GM23338 (cell line): ENCODE measurements around the gene ARRDC5. TPM values are rescaled to one million over a fixed set of nuclear protein-coding genes. Genes with fewer than 3 reads are reported as not detected.
"Not testable (repeated sequence)": the region's sequence is repeated elsewhere in the genome, so short reads cannot be mapped to it uniquely, and the experiment has no call there.

Experiments used
- ATAC-seq: fragments of 200-7000 bp; cut with Tn5 transposase; 3 replicates; pipeline ENCODE4 v1.9.1; 2020
- DNase-seq: peaks from one replicate; pipeline ENCODE4 v3.0.0-alpha.2; 2015; ENCODE audit warnings: low spot score
- H2AFZ ChIP-seq: fragments of 200-600 bp; sonication (generic); 2 replicates; pipeline ENCODE4 v1.8.0; 2016; ENCODE audit warnings: antibody characterized with exemption, mild to moderate bottlenecking, moderate library complexity
- H3F3A ChIP-seq: fragments of 200-600 bp; sonication (generic); replicated peaks from 2 replicates; pipeline ENCODE4 v1.8.0; 2017; ENCODE audit warnings: antibody characterized with exemption, mixed run types, low read depth
- H3K27ac ChIP-seq: fragments of 200-600 bp; sonication (generic); 2 replicates; pipeline ENCODE4 v1.6.1; 2016; ENCODE audit warnings: low read depth
- H3K27me3 ChIP-seq: fragments of 200-600 bp; sonication (generic); 2 replicates; pipeline ENCODE4 v1.8.0; 2016; ENCODE audit warnings: mild to moderate bottlenecking, mixed run types, moderate library complexity; ENCODE audit not compliant: insufficient read depth
- H3K36me3 ChIP-seq: fragments of 200-600 bp; sonication (generic); 2 replicates; pipeline ENCODE4 v1.8.0; 2016; ENCODE audit warnings: mild to moderate bottlenecking; ENCODE audit not compliant: insufficient read depth
- H3K4me1 ChIP-seq: fragments of 200-600 bp; sonication (generic); 2 replicates; pipeline ENCODE4 v1.8.0; 2016; ENCODE audit warnings: mild to moderate bottlenecking, moderate library complexity; ENCODE audit not compliant: insufficient read depth
- H3K4me2 ChIP-seq: fragments of 200-600 bp; sonication (generic); 2 replicates; pipeline ENCODE4 v1.7.1; 2017; ENCODE audit warnings: mixed run types
- H3K4me3 ChIP-seq: fragments of 200-600 bp; sonication (generic); 2 replicates; pipeline ENCODE4 v1.6.1; 2016; ENCODE audit warnings: mixed run types
- H3K79me2 ChIP-seq: fragments of 200-600 bp; sonication (generic); replicated peaks from 2 replicates; pipeline ENCODE4 v1.8.0; 2017; ENCODE audit warnings: mild to moderate bottlenecking; ENCODE audit not compliant: insufficient read depth
- H3K9me2 ChIP-seq: fragments of 200-600 bp; sonication (generic); 2 replicates; pipeline ENCODE4 v1.8.0; 2017; ENCODE audit not compliant: insufficient read depth
- H4K20me1 ChIP-seq: fragments of 200-600 bp; sonication (generic); replicated peaks from 2 replicates; pipeline ENCODE4 v1.8.0; 2017; ENCODE audit warnings: mild to moderate bottlenecking; ENCODE audit not compliant: insufficient read depth
- H3K27ac Mint-ChIP-seq: 2 replicates; pipeline ENCODE4 v1.8.0; 2020; ENCODE audit warnings: inconsistent platforms, mild to moderate bottlenecking, moderate library complexity, mixed read lengths
- H3K27me3 Mint-ChIP-seq: 3 replicates; pipeline ENCODE4 v1.8.0; 2022; ENCODE audit warnings: low read depth, mild to moderate bottlenecking, moderate library complexity, mixed read lengths, inconsistent platforms; ENCODE audit not compliant: insufficient read depth, poor library complexity
- H3K36me3 Mint-ChIP-seq: 3 replicates; pipeline ENCODE4 v1.8.0; 2021; ENCODE audit warnings: low read depth, mild to moderate bottlenecking, inconsistent platforms, moderate library complexity, mixed read lengths
- H3K4me1 Mint-ChIP-seq: 3 replicates; pipeline ENCODE4 v1.8.0; 2020; ENCODE audit warnings: mild to moderate bottlenecking, inconsistent platforms, mixed read lengths
- H3K4me3 Mint-ChIP-seq: 3 replicates; pipeline ENCODE4 v1.8.0; 2021; ENCODE audit warnings: moderate library complexity, mild to moderate bottlenecking, inconsistent platforms, mixed read lengths
- H3K9me3 Mint-ChIP-seq: 3 replicates; pipeline ENCODE4 v1.8.0; 2020; ENCODE audit warnings: moderate library complexity, mild to moderate bottlenecking, inconsistent platforms, mixed read lengths
- CREB1 ChIP-seq: fragments of 250-450 bp; sonication (Bioruptor Pico); IDR thresholded peaks from 2 replicates; pipeline ENCODE4 v1.5.0; 2020; ENCODE audit warnings: low read depth, mild to moderate bottlenecking, moderate library complexity
- EZH2phosphoT487 ChIP-seq: fragments of 200-600 bp; sonication (generic); IDR thresholded peaks from one replicate; pipeline ENCODE4 v1.8.1; 2018; ENCODE audit warnings: antibody characterized with exemption; ENCODE audit not compliant: unreplicated experiment
- NANOG ChIP-seq: IDR thresholded peaks from 2 replicates; pipeline ENCODE4 v1.6.1; 2016; ENCODE audit warnings: antibody characterized with exemption, borderline replicate concordance
- POLR2AphosphoS5 ChIP-seq: IDR thresholded peaks from 2 replicates; pipeline ENCODE4 v1.6.1; 2016; ENCODE audit warnings: antibody characterized with exemption, low read depth
- STAT1 ChIP-seq: IDR thresholded peaks from one replicate; pipeline ENCODE4 v1.6.1; 2016; ENCODE audit warnings: antibody characterized with exemption; ENCODE audit not compliant: unreplicated experiment
- ZNF331 ChIP-seq: fragments of 250-450 bp; sonication (Bioruptor Pico); IDR thresholded peaks from 2 replicates; pipeline ENCODE4 v1.5.0; 2020; ENCODE audit warnings: low read depth, mild to moderate bottlenecking, moderate library complexity
- polyA plus RNA-seq: library from polyadenylated mRNA; unstranded; fragments of >200 nt; fragmentation: Nextera tagmentation; extraction: Ambion mirVana; gene quantifications from 2 replicates; pipeline ENCODE4 v1.2.1, GENCODE V29; 2016
- total RNA-seq: library from RNA; depleted of rRNA; stranded (reverse); fragments of >200 nt; shearing (Covaris generic); gene quantifications from 2 replicates; pipeline ENCODE4 v1.2.3, GENCODE V29; 2014
- TF ChIP-seq, protein P1 (sequence below): IDR thresholded peaks from one replicate; pipeline ENCODE4 v1.6.1; 2018; ENCODE audit warnings: antibody characterized with exemption; ENCODE audit not compliant: unreplicated experiment
- TF ChIP-seq, protein P2 (sequence below): fragments of 250-450 bp; sonication (Bioruptor Pico); IDR thresholded peaks from 2 replicates; pipeline ENCODE4 v1.5.0; 2020; ENCODE audit warnings: mild to moderate bottlenecking, moderate library complexity
- TF ChIP-seq, protein P3 (sequence below): IDR thresholded peaks from 2 replicates; pipeline ENCODE4 v1.6.1; 2016; ENCODE audit warnings: antibody characterized with exemption

Gene ARRDC5
- total and polyA plus RNA-seq, 2 experiments from 2014 or later = not detected

DNA sequence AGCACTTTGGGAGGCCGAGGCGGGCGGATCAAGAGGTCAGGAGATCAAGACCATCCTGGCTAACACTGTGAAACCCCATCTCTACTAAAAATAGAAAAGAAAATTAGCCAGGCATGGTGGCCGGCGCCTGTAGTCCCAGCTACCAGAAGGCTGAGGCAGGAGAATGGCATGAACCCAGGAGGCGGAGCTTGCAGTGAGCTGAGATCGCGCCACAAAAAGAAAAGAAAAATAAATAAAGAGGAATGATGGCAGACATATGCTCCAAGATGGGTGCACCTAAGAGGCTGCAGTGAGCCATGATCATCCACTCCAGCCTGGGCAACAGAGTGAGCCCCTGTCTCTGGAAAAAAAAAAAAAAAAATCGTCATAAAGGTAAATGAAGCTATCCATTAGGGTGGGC is 56.7 kb downstream of the ARRDC5 start:
- not testable (repeated sequence) for H3K4me1 ChIP-seq, H3F3A ChIP-seq, DNase-seq, H3K9me2 ChIP-seq, H2AFZ ChIP-seq, H3K27me3 Mint-ChIP-seq, H3K36me3 ChIP-seq, H3K27me3 ChIP-seq, H3K79me2 ChIP-seq, H3K27ac Mint-ChIP-seq, H3K9me3 Mint-ChIP-seq, H3K4me3 Mint-ChIP-seq, H3K27ac ChIP-seq, H3K4me3 ChIP-seq, ATAC-seq, H3K4me2 ChIP-seq, H4K20me1 ChIP-seq, H3K4me1 Mint-ChIP-seq
- H3K36me3 Mint-ChIP-seq = peaks cover 49% of the 10 kb centered on the region; the same call in 2 of the 3 replicates

DNA sequence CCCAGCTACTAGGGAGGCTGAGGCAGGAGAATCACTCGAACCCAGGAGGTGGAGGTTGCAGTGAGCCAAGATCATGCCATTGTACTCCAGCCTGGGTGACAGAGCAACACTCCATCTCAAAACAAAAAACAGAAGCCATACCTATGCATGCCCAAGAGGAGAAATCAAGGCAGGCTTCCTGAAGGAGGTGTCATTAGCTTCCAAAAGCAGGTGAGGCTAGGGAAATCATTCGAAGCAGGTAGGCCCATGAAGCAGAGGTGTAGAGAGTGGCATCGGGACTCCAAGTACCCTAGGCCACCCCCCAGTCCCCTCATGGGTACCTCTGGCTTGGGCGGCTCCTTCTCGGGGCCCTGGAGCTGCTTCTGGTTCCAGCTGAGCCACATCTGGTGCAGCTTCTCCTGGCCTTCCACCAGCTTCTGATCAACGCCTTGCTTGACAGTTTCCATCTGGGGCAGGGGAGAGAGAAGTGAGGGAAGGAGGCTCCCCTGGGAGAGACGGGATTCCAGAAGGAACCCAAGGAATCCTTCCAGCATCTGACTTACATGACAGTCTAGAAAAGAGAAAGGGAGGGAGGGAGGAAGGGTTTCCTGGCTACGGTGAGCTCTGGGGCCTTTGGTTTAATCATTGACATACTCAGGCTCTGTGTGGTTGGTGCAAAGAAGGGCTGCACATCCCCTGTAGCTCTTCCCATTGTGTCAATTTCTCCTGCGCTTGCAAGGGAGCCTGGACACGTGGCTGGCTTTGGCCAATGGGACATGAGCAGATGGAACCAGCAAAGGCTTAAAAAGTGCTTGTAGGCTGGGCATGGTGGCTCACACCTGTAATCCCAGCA is 58.1 kb downstream of the ARRDC5 start:
- no peaks in the 10 kb centered on the region for H3F3A ChIP-seq
- no peak overlapping the region for H3K4me3 Mint-ChIP-seq
- H3K79me2 ChIP-seq = no peaks in the 10 kb centered on the region
- peaks cover 58% of the 10 kb centered on the region; the same call in 2 of the 3 replicates for H3K36me3 Mint-ChIP-seq
- H3K27ac Mint-ChIP-seq = no peak overlapping the region
- H2AFZ ChIP-seq = no peak overlapping the region
- H3K4me1 Mint-ChIP-seq = no peaks in the 10 kb centered on the region
- no peak overlapping the region for H3K27ac ChIP-seq
- H3K9me2 ChIP-seq = no peaks in the 10 kb centered on the region
- H3K36me3 ChIP-seq = peaks cover 9% of the 10 kb centered on the region; the same call in 1 of the 2 replicates
- no peaks in the 10 kb centered on the region for H3K27me3 ChIP-seq
- H4K20me1 ChIP-seq = no peaks in the 10 kb centered on the region
- H3K4me3 ChIP-seq = no peak overlapping the region
- DNase-seq (no peak), ATAC-seq (no peak)
- H3K27me3 Mint-ChIP-seq = peaks cover 12% of the 10 kb centered on the region
- no peaks in the 10 kb centered on the region for H3K4me1 ChIP-seq
- no peaks in the 10 kb centered on the region for H3K9me3 Mint-ChIP-seq
- H3K4me2 ChIP-seq = no peak overlapping the region
- TF ChIP-seq EZH2phosphoT487 = no peak
- TF ChIP-seq, protein P1, sequence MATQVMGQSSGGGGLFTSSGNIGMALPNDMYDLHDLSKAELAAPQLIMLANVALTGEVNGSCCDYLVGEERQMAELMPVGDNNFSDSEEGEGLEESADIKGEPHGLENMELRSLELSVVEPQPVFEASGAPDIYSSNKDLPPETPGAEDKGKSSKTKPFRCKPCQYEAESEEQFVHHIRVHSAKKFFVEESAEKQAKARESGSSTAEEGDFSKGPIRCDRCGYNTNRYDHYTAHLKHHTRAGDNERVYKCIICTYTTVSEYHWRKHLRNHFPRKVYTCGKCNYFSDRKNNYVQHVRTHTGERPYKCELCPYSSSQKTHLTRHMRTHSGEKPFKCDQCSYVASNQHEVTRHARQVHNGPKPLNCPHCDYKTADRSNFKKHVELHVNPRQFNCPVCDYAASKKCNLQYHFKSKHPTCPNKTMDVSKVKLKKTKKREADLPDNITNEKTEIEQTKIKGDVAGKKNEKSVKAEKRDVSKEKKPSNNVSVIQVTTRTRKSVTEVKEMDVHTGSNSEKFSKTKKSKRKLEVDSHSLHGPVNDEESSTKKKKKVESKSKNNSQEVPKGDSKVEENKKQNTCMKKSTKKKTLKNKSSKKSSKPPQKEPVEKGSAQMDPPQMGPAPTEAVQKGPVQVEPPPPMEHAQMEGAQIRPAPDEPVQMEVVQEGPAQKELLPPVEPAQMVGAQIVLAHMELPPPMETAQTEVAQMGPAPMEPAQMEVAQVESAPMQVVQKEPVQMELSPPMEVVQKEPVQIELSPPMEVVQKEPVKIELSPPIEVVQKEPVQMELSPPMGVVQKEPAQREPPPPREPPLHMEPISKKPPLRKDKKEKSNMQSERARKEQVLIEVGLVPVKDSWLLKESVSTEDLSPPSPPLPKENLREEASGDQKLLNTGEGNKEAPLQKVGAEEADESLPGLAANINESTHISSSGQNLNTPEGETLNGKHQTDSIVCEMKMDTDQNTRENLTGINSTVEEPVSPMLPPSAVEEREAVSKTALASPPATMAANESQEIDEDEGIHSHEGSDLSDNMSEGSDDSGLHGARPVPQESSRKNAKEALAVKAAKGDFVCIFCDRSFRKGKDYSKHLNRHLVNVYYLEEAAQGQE = no peak
- no peak for TF ChIP-seq STAT1
- TF ChIP-seq, protein P2, sequence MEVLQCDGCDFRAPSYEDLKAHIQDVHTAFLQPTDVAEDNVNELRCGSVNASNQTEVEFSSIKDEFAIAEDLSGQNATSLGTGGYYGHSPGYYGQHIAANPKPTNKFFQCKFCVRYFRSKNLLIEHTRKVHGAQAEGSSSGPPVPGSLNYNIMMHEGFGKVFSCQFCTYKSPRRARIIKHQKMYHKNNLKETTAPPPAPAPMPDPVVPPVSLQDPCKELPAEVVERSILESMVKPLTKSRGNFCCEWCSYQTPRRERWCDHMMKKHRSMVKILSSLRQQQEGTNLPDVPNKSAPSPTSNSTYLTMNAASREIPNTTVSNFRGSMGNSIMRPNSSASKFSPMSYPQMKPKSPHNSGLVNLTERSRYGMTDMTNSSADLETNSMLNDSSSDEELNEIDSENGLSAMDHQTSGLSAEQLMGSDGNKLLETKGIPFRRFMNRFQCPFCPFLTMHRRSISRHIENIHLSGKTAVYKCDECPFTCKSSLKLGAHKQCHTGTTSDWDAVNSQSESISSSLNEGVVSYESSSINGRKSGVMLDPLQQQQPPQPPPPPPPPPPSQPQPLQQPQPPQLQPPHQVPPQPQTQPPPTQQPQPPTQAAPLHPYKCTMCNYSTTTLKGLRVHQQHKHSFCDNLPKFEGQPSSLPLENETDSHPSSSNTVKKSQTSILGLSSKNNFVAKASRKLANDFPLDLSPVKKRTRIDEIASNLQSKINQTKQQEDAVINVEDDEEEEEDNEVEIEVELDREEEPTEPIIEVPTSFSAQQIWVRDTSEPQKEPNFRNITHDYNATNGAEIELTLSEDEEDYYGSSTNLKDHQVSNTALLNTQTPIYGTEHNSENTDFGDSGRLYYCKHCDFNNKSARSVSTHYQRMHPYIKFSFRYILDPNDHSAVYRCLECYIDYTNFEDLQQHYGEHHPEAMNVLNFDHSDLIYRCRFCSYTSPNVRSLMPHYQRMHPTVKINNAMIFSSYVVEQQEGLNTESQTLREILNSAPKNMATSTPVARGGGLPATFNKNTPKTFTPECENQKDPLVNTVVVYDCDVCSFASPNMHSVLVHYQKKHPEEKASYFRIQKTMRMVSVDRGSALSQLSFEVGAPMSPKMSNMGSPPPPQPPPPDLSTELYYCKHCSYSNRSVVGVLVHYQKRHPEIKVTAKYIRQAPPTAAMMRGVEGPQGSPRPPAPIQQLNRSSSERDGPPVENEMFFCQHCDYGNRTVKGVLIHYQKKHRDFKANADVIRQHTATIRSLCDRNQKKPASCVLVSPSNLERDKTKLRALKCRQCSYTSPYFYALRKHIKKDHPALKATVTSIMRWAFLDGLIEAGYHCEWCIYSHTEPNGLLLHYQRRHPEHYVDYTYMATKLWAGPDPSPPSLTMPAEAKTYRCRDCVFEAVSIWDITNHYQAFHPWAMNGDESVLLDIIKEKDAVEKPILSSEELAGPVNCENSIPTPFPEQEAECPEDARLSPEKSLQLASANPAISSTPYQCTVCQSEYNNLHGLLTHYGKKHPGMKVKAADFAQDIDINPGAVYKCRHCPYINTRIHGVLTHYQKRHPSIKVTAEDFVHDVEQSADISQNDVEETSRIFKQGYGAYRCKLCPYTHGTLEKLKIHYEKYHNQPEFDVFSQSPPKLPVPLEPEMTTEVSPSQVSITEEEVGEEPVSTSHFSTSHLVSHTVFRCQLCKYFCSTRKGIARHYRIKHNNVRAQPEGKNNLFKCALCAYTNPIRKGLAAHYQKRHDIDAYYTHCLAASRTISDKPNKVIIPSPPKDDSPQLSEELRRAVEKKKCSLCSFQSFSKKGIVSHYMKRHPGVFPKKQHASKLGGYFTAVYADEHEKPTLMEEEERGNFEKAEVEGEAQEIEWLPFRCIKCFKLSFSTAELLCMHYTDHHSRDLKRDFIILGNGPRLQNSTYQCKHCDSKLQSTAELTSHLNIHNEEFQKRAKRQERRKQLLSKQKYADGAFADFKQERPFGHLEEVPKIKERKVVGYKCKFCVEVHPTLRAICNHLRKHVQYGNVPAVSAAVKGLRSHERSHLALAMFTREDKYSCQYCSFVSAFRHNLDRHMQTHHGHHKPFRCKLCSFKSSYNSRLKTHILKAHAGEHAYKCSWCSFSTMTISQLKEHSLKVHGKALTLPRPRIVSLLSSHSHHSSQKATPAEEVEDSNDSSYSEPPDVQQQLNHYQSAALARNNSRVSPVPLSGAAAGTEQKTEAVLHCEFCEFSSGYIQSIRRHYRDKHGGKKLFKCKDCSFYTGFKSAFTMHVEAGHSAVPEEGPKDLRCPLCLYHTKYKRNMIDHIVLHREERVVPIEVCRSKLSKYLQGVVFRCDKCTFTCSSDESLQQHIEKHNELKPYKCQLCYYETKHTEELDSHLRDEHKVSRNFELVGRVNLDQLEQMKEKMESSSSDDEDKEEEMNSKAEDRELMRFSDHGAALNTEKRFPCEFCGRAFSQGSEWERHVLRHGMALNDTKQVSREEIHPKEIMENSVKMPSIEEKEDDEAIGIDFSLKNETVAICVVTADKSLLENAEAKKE = no peak
- TF ChIP-seq, protein P3, sequence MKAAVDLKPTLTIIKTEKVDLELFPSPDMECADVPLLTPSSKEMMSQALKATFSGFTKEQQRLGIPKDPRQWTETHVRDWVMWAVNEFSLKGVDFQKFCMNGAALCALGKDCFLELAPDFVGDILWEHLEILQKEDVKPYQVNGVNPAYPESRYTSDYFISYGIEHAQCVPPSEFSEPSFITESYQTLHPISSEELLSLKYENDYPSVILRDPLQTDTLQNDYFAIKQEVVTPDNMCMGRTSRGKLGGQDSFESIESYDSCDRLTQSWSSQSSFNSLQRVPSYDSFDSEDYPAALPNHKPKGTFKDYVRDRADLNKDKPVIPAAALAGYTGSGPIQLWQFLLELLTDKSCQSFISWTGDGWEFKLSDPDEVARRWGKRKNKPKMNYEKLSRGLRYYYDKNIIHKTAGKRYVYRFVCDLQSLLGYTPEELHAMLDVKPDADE = no peak
- no peak for TF ChIP-seq CREB1 (CRISPR knock-in tag)
- no peak for TF ChIP-seq POLR2AphosphoS5
- TF ChIP-seq ZNF331 (CRISPR knock-in tag) = no peak
- TF ChIP-seq NANOG = no peak
